Stimulated activated CD4-positive, alpha-beta T cell treated with anti-CD3 and anti-CD28 coated beads, Interleukin-1b, Interleukin-23, amount 100 ng/mL, for 48 hours (primary cell): ENCODE results near the gene IL16.
"Not testable (repeated sequence)": the region's sequence is repeated elsewhere in the genome, so short reads cannot be mapped to it uniquely, and the experiment has no call there.

ENCODE experiments used
- DNase-seq: peaks from one replicate; pipeline ENCODE4 v3.0.0-alpha.2; 2020

The IL16 gene

GRCh38 chr15:81196576-81197254, at the start of gene IL16:
TSS of gene IL16 (plus strand) at chr15:81196879. CDS start at chr15:81225400, 28,521 bp downstream.
- DNase-seq, result no peak

- DNase-seq, result no peak
These were observed 45.3 kb upstream of the IL16 start for GRCh38 chr15:81151389-81151788.

- DNase-seq, result no peak
These were observed 44.3 kb upstream of the IL16 start for GRCh38 chr15:81152339-81152738.

- no peak for DNase-seq
These were observed 43.9 kb upstream of the IL16 start for GRCh38 chr15:81152799-81153198.

- no peak for DNase-seq
These were observed 41.1 kb upstream of the IL16 start for GRCh38 chr15:81155375-81156218.

GRCh38 chr15:81156324-81156723, 40.4 kb upstream of the IL16 start:
- no peak for DNase-seq

GRCh38 chr15:81157195-81157938, 39.3 kb upstream of the IL16 start:
- DNase-seq, result no peak

- DNase-seq, result no peak
These were observed 38.8 kb upstream of the IL16 start for GRCh38 chr15:81157939-81158223.

GRCh38 chr15:81158561-81158960, 38.1 kb upstream of the IL16 start:
- DNase-seq, result not testable (repeated sequence)

GRCh38 chr15:81160312-81161159, 36.1 kb upstream of the IL16 start:
- no peak for DNase-seq

- no peak for DNase-seq
These were observed 35.5 kb upstream of the IL16 start for GRCh38 chr15:81161160-81161673.

- peak; percentile 4 for DNase-seq
These were observed 34.8 kb upstream of the IL16 start for GRCh38 chr15:81161851-81162250.

- DNase-seq, result no peak
These were observed 32.5 kb upstream of the IL16 start for GRCh38 chr15:81163961-81164800.

GRCh38 chr15:81165535-81165934, 31.1 kb upstream of the IL16 start:
- DNase-seq, result no peak

- DNase-seq, result no peak
These were observed 29.9 kb upstream of the IL16 start for GRCh38 chr15:81166636-81167305.

- no peak for DNase-seq
These were observed 28.6 kb upstream of the IL16 start for GRCh38 chr15:81168131-81168526.

GRCh38 chr15:81168644-81169043, 28.0 kb upstream of the IL16 start:
- no peak for DNase-seq

GRCh38 chr15:81170511-81170910, 26.2 kb upstream of the IL16 start:
- no peak for DNase-seq

- DNase-seq, result no peak
These were observed 25.4 kb upstream of the IL16 start for GRCh38 chr15:81171286-81171685.

- no peak for DNase-seq
These were observed 22.4 kb upstream of the IL16 start for GRCh38 chr15:81174125-81174791.
